HG03196 (cell line): ENCODE measurements around the gene RIT2.

ENCODE experiments used
- ATAC-seq: cut with Tn5 transposase; IDR thresholded peaks from one replicate; pipeline ENCODE4 v1.9.1; 2021; ENCODE audit not compliant: unreplicated experiment

Gene RIT2

GRCh38 chr18:43092539-43092938 is 22.9 kb downstream of the RIT2 start:
- no peak for ATAC-seq

DNA sequence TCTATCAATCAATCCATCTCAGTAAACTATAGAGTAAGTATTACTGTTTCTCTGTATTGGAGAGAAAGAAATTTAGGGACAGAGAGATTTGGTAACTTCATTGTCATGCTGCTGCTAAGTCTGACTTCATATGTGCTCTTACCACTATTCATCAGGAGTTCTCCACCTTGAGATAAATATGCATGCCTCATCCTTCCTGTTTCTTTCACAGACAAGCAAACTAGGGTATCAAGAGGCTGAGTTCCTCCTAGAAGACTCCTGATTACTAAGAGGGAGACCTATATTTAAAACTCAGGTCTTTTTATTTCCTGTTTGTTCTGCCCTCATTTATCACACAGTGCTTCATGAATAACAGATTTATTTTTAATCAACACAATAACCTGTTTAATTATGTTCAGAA is 34.1 kb downstream of the RIT2 start:
- no peak for ATAC-seq

- ATAC-seq: no peak
Measured at GRCh38 chr18:43080671-43081070, 34.8 kb downstream of the RIT2 start.

DNA sequence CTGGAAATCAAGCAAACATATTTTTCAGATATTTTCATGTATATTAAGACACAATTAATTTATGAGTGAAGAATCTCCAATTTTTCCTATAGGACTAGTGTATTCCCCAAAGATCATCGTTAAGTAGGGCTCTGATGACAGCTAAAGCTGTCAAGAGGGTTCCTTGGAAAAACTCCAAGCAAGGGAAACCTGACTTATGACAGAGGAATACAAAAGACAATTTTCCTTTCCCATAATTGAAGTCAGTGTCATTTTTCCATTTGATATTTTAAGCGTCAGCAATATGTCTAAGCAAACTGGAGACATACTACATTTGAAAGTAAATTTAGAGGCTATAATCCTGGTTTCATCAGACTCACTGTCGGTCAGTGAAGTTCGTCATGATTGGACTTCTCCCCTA is 36.1 kb downstream of the RIT2 start:
- no peak for ATAC-seq

GRCh38 chr18:43078478-43079092 is 36.9 kb downstream of the RIT2 start:
- ATAC-seq: no peak

GRCh38 chr18:43077510-43078308 is 37.8 kb downstream of the RIT2 start:
- no peak for ATAC-seq

DNA sequence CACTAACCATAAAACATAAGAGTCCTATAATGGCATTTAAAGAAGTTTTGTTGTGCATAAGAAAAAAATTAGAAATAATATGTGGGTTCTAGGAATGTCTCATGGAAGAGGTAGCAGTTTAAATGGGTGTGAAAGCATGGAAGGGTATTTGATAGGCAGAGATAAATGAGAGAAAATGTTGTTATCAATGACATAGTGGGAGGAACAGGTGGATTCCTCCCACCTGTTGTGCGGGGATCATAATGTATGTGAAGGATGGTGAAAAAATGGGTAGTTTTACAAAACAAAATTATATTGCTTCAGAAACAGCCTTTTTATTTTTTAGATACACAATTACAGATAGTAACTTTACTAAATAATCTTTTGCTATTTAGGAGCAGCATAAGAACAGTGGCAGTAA is 41.7 kb downstream of the RIT2 start:
- ATAC-seq: no peak

DNA sequence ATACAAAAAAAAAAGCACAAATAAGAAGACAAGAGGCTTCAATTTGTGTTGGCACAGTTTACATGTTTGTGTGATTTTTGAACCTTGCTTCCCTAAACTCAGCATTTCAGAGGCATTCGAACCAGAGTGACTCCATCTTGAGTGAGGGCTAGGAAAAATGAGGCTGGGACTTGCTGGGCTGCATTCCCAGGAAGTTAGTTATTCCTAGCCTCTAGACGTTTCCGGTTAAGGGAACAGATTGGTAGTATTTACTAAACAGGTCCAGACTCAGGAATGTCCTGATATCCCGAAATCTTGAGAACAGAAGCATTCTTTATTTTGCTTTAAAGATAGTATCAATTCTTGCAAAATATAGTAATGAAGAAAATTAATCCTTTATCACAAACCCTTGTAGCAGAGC is 46.7 kb downstream of the RIT2 start:
- ATAC-seq: no peak

DNA sequence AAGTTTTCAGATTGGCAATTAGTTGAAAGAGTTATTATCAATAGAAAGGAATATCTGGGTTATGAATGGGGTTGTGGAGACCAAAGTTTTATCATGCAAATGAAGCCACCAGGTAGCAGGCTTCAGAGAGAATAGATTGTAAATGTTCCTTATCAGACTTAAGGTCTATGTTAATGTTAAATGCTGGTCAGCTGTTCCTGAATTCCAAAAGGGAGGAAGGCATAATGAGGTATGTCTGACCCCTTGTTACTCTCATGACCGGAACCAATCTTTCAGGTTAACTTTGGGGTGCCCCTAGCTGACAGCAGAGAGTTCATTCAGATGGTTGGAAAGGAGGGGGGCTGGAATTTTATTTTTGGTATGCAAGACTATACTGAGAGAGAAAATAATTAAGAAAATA is 47.9 kb downstream of the RIT2 start:
- no peak for ATAC-seq

GRCh38 chr18:43061816-43062215 is 53.7 kb downstream of the RIT2 start:
- no peak for ATAC-seq

DNA sequence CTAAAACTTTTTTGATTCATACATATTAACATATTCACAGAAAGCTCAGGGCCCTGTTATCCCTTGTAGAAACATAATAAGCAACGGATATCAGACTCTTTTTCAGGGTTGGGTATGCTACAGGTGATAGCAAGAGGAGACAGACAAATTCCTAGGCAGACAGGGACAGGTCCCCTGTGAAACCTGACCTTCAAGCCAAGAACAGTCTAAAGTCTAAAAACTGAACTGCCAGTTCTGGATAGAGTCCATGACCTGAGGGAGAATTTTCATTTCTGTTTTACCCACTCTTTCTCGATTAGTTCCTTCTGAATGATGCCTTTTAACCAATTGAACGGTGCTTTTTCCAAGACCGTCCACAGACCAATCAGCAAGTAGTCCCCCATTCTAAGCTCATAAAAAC is 54.2 kb downstream of the RIT2 start:
- ATAC-seq: no peak

- no peak for ATAC-seq
Measured at GRCh38 chr18:43060020-43060419, 55.5 kb downstream of the RIT2 start.

- ATAC-seq: no peak
Measured at GRCh38 chr18:43054815-43055519, 60.5 kb downstream of the RIT2 start.

- ATAC-seq: no peak
Measured at GRCh38 chr18:43049021-43049420, 66.5 kb downstream of the RIT2 start.

- ATAC-seq: no peak
Measured at GRCh38 chr18:43046322-43046721, 69.2 kb downstream of the RIT2 start.

GRCh38 chr18:43043626-43044025 is 71.9 kb downstream of the RIT2 start:
- ATAC-seq: no peak

DNA sequence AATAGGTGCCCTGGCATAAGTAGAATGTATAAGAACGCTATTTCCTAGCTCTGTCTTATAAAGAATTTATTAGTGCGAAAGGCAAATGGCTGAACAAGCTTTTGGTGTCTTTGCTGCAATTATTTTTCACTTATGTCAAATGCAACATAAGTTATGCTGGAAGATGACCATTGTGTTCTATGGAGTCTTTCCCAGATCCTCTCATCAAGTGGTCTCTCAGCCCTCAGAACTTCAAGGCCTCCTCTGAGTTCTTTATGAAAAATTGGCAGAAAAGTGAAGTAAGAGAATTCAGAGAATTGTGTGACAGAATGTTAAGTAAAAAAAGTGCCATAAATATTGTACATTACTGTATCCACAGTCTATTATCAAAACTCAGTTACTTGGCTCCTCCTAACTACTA is 75.2 kb downstream of the RIT2 start:
- no peak for ATAC-seq

DNA sequence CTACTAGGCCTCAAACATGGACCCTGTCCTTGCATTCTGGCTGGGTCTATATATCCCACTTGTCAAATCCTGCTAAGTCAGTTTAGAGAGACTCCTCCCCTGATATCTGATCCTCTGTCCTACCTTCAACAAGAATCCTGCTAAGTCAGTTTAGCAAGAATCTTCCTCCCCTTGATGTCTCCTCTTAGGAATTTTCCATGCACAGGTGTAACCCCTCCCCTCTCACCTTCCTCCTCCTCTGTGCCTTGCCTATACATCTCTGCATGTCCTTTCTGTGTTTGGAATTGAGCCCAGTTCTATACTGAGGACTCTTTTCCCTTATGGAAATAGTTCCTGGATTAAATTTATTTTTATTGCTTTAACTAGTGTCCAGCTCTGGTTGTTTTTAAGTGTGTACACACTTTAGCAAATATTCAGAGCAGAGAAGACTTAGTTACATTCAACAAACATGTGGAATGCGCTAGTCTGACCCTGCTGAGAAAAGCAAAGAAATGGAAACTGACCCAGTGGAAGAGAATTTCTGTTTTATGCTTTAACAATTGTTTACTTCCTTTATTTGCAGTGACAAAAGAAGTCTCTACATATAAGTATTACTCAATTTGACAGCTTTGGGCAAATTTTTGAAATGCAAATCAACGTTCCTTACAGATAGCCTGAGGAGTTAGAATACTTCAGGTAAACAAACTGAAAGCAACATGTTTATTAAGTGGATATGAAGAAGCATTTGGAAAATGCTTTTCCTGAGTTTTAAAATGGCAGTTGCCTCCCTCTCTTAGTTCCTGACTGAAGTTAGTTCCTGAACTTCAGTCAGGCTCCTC is 80.6 kb downstream of the RIT2 start:
- no peak for ATAC-seq

- no peak for ATAC-seq
Measured at GRCh38 chr18:43031169-43031568, 84.3 kb downstream of the RIT2 start.

DNA sequence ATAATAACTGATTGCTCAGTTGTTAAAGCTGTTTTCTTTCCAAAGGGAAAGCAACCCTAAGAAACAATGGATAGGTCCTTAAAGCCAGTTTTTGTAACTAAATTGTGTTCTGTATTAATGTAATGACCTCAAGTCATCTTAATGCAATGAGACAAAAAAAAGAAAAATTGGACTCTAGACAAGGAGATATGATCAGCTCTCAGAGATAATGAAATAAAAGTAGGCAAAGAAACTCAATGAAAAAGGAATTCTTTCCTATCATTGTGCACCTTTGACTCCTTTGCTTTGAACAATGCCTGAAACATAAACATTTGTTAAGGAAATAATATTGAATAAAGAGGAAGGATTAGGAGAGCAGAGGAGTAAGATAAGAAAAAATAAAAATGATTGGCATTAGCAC is 86.1 kb downstream of the RIT2 start:
- ATAC-seq: no peak

DNA sequence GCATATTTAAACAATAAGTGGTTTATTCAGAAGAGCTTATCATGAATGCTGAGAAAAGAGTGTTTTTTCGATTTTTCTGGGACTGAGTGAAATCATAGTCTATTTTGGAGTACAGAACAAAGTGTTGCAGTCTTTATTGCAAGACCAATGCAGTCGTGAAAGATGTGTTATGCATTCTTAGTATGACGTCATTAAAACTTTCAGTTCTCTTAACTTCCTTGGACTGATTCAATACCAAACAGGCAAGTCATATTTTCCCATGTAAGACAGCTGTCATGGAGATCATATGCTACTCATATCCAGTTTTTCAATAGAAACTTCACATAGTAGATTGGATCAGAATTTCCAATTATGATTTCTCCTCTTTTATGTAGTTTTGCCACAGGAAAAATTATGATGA is 92.6 kb downstream of the RIT2 start:
- ATAC-seq: no peak
